Posterior cingulate gyrus (tissue), 11 donors: Measurements from ENCODE around the gene MARVELD3.
A peak's percentile ranks its signal among the peaks of the same experiment; 100 is the strongest.
"Not testable (repeated sequence)": the region's sequence is repeated elsewhere in the genome, so short reads cannot be mapped to it uniquely, and the experiment has no call there.

Source experiments
- DNase-seq, 10 donors: peaks; one replicate each; pipeline versions ENCODE4 v3.0.0 to v3.0.0-alpha.2; 2020 to 2021; ENCODE audit warnings: mixed read lengths in 3 of 10
- intact Hi-C: fragments of 100-400 bp; cut with DNase I; formaldehyde crosslinking; loops from one replicate; pipeline ENCODE4 v1.15.1; 2023

MARVELD3 gene

DNA sequence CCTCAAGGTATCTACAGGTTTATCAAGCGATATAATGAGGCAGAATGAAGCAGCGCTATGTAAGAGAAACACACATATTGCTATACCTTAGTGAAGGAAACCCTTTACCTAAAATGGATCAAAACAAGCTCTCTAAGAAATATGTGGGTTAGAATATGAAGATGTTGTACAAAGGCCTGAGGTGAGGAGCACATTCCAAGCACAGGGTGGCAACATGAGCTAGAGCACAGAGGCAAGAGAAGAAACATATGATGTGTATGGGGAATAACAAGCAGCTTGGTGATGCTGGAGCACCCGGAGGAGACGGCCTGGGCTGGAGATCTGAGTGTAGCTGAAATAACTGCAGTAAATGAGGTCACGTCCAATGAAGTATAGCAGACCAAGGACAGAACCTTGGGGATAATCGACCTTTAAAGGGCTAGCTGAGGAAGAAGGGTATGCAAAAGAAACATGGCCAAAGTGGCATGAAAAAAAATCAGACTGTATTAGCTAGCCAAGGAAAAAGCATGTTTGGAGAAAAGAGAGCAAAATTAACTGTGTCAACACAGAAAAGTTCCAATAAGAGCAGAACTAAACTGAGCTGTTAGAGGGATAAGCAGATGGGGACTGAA, 44.0 kb downstream of the MARVELD3 start:
- intact Hi-C loops, result no loop called here
- no peak for DNase-seq

DNA sequence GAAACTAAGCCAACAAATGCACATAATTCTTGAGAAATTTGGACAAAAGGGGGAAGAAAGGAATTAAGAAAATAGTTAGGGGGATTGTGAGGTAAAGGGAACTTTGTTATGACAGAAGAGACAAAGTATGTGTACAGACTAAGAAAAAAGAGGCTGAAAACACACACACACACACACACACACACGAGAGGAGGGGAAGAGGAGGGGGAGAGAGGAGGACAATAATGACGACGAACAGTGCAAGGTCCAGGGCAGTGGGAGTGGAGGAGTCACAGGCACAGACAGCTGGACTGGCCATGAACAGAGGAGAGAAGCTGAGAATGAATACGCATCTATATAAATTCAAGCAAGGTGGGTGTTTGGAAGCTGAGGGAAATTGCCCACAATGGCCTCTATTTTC, 44.6 kb downstream of the MARVELD3 start:
- no peak for DNase-seq
- intact Hi-C loops, result no loop called here

DNA sequence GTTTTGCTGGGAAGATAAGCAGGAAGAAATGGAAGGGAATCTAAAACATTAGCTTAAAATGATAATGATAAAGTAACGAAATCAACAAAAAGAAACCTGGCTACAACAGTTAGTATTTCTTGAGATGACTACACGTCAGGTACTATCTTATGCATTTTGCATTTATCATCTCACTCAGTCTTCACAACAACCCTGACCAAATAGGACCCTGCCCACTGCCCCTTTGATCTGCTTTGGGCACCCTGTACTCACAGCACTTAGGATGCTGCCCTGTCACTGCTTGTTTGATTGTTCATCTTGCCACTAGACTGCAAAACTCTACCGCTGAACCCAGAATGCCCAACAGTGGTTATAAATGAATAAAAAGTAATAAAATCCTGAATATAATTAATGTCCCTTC, 45.2 kb downstream of the MARVELD3 start:
- no peak for DNase-seq
- intact Hi-C loops, result no loop called here

DNA sequence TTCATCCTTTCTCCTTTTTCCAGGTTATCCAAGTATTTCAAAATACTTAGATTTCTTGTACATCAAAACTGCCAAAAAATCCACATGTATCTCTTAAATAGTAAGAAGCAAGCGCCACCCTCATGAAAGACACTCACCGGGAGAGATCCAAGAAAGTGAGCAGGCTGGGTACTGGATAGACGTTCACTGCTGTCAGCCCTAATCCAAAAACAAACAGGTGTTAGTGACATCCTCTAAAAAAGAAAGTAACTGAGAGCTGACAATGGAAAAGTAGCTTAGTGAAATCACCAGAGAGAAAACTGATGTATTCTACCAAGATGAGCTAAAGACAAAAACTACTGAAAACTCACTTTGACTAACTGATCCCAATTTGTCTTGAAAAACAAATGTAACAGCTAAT, 46.1 kb downstream of the MARVELD3 start:
- no peak for DNase-seq
- intact Hi-C loops, result no loop called here

GRCh38 chr16:71672803-71673581, 47.0 kb downstream of the MARVELD3 start:
- DNase-seq, result no peak
- intact Hi-C loops, result no loop called here

- intact Hi-C loops, result no loop called here
- no peak for DNase-seq
Observed at GRCh38 chr16:71673582-71673973, 47.6 kb downstream of the MARVELD3 start.

DNA sequence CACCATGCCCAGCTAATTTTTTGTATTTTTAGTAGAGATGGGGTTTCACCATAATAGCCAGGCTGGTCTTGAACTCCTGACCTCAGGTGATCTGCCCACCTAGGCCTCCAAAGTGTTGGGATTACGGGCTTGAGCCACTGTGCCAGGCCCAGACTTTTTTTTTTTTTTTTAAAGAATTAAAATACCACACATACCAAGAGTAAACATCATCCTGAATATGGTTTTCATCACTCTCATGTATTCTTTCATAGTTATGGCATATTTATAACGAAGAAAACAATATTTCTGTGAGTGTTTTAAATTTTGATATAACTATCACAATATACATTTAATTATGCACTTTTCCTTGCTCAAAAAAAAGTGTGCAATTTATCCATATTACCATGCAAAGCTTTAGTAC, 48.2 kb downstream of the MARVELD3 start:
- DNase-seq, result no peak
- intact Hi-C loops, result no loop called here

GRCh38 chr16:71675380-71675779, 49.4 kb downstream of the MARVELD3 start:
- intact Hi-C loops, result no loop called here
- no peak for DNase-seq

- peak in 6 of 10 donors; percentile 34 to 78 (median 54) for DNase-seq
- intact Hi-C loops, result no loop called here
Observed at GRCh38 chr16:71676236-71676635, 50.3 kb downstream of the MARVELD3 start.

DNA sequence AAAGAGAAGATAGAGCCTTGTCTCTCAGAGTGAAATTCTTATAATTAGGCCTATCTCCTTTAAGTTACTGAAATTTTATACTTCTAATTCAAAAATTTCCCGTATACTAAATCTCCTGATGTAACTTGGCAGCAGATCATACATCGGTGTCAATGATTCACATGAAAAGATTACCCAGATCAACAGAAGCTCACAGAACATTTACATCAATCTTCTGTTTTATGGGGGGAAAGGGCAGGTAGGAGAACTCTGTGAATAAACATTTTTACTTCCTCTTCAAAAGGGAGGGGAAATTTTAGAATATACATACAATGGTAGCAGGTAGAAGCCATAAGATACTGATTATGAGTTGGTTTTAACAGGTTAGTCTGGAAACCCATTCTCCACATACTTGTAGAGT, 55.4 kb downstream of the MARVELD3 start:
- DNase-seq, result no peak

GRCh38 chr16:71684280-71684679, 58.3 kb downstream of the MARVELD3 start:
- peak in 1 of 10 donors; percentile 50 for DNase-seq
- intact Hi-C loops, result not testable (repeated sequence)

More for the DNA sequence above, 55.4 kb downstream of the MARVELD3 start:
- intact Hi-C loops, result no loop called here
